ENCODE results near the gene CWC22.

DNA sequence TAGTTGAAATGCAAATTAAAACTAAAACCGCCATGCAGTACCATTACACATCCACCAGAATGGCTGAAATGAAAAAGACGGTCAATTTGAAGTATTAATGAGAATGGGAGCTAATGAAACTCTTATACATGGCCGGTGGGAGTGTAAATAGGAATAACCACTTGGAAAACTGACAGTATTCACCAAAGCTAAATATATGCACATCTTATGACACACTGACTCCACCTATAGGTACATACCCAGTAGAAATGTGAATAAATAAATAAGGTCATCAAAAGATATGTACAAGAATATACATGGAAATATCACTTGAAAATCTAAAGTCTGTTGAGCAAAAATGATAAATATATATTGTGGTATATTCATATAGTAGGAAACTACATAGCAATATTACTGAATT lies 57.7 kb downstream of the CWC22 start:
- no peak for TF ChIP-seq EZH2phosphoT487 (conservative IDR thresholded peaks at IDR 0.05; ENCODE audit: low read length)
- TF ChIP-seq, protein P1, sequence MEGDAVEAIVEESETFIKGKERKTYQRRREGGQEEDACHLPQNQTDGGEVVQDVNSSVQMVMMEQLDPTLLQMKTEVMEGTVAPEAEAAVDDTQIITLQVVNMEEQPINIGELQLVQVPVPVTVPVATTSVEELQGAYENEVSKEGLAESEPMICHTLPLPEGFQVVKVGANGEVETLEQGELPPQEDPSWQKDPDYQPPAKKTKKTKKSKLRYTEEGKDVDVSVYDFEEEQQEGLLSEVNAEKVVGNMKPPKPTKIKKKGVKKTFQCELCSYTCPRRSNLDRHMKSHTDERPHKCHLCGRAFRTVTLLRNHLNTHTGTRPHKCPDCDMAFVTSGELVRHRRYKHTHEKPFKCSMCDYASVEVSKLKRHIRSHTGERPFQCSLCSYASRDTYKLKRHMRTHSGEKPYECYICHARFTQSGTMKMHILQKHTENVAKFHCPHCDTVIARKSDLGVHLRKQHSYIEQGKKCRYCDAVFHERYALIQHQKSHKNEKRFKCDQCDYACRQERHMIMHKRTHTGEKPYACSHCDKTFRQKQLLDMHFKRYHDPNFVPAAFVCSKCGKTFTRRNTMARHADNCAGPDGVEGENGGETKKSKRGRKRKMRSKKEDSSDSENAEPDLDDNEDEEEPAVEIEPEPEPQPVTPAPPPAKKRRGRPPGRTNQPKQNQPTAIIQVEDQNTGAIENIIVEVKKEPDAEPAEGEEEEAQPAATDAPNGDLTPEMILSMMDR (IDR thresholded peaks at IDR 0.05; ENCODE audit: insufficient read depth, low read length, poor library complexity, severe bottlenecking): no peak
